SK-N-SH treated with all-trans-retinoic acid at 6 μM for 48 hours (cell line): Measurements from ENCODE around the gene BMERB1.

Source experiments
- ATAC-seq: fragments of 200-7000 bp; cut with Tn5 transposase; 3 replicates; pipeline ENCODE4 v1.9.1; 2020; ENCODE audit warnings: mild to moderate bottlenecking, moderate library complexity
- ARNTL ChIP-seq: fragments of 450-650 bp; formaldehyde crosslinking; IDR thresholded peaks from 2 replicates; pipeline ENCODE4 v1.5.0; 2020; ENCODE audit warnings: low read depth, mild to moderate bottlenecking, moderate library complexity, borderline replicate concordance
- CREB5 ChIP-seq: fragments of 250-450 bp; sonication (Bioruptor Pico); IDR thresholded peaks from 2 replicates; pipeline ENCODE4 v1.5.1; 2020; ENCODE audit warnings: low read depth, mild to moderate bottlenecking, moderate library complexity
- CSDC2 ChIP-seq: fragments of 250-450 bp; sonication (Bioruptor Pico); IDR thresholded peaks from 2 replicates; pipeline ENCODE4 v1.5.0; 2020; ENCODE audit warnings: mild to moderate bottlenecking, moderate library complexity
- ESRRG ChIP-seq: fragments of 250-450 bp; sonication (Bioruptor Pico); IDR thresholded peaks from 2 replicates; pipeline ENCODE4 v1.6.1; 2021; ENCODE audit warnings: mild to moderate bottlenecking
- GLIS3 ChIP-seq: fragments of 250-450 bp; sonication (Bioruptor Pico); IDR thresholded peaks from 2 replicates; pipeline ENCODE4 v1.5.0; 2020; ENCODE audit warnings: mild to moderate bottlenecking, moderate library complexity
- ISL1 ChIP-seq: fragments of 250-450 bp; sonication (Bioruptor Pico); IDR thresholded peaks from 2 replicates; pipeline ENCODE4 v2.1.2; 2022; ENCODE audit warnings: mild to moderate bottlenecking, moderate library complexity
- OSR1 ChIP-seq: fragments of 250-450 bp; sonication (Bioruptor Pico); IDR thresholded peaks from 2 replicates; pipeline ENCODE4 v1.8.0; 2022; ENCODE audit warnings: moderate library complexity, mild to moderate bottlenecking, inconsistent platforms
- PATZ1 ChIP-seq: fragments of 250-450 bp; sonication (Bioruptor Pico); IDR thresholded peaks from 2 replicates; pipeline ENCODE4 v1.8.0; 2020; ENCODE audit warnings: mild to moderate bottlenecking, moderate library complexity, borderline replicate concordance
- PPARA ChIP-seq: fragments of 250-450 bp; sonication (Bioruptor Pico); IDR thresholded peaks from 2 replicates; pipeline ENCODE4 v1.5.0; 2020; ENCODE audit warnings: mild to moderate bottlenecking, borderline replicate concordance
- RARB ChIP-seq: fragments of 250-450 bp; sonication (Bioruptor Pico); IDR thresholded peaks from 2 replicates; pipeline ENCODE4 v1.8.0; 2021; ENCODE audit warnings: mild to moderate bottlenecking, moderate library complexity
- SNAI2 ChIP-seq: fragments of 250-450 bp; sonication (Bioruptor Pico); IDR thresholded peaks from 2 replicates; pipeline ENCODE4 v1.5.0; 2020; ENCODE audit warnings: mild to moderate bottlenecking, moderate library complexity
- TCF4 ChIP-seq: fragments of 250-450 bp; sonication (Bioruptor Pico); IDR thresholded peaks from 2 replicates; pipeline ENCODE4 v1.8.0; 2021; ENCODE audit warnings: mild to moderate bottlenecking, moderate library complexity, borderline replicate concordance
- TOX ChIP-seq: fragments of 250-450 bp; sonication (Bioruptor Pico); IDR thresholded peaks from 2 replicates; pipeline ENCODE4 v1.8.0; 2021; ENCODE audit warnings: mild to moderate bottlenecking, moderate library complexity, borderline replicate concordance
- TSHZ2 ChIP-seq: fragments of 250-450 bp; sonication (Bioruptor Pico); IDR thresholded peaks from 2 replicates; pipeline ENCODE4 v1.5.0; 2020; ENCODE audit warnings: mild to moderate bottlenecking, moderate library complexity
- ZC3H10 ChIP-seq: fragments of 250-450 bp; sonication (Bioruptor Pico); IDR thresholded peaks from 2 replicates; pipeline ENCODE4 v1.5.1; 2021; ENCODE audit warnings: mild to moderate bottlenecking, moderate library complexity
- ZFP3 ChIP-seq: fragments of 250-450 bp; sonication (Bioruptor Pico); IDR thresholded peaks from 2 replicates; pipeline ENCODE4 v1.5.0; 2020; ENCODE audit warnings: mild to moderate bottlenecking, moderate library complexity
- ZFP30 ChIP-seq: fragments of 450-650 bp; formaldehyde crosslinking; IDR thresholded peaks from 2 replicates; pipeline ENCODE4 v1.5.0; 2022; ENCODE audit warnings: mild to moderate bottlenecking, moderate library complexity
- ZNF565 ChIP-seq: fragments of 450-650 bp; formaldehyde crosslinking; conservative IDR thresholded peaks from 2 replicates; pipeline ENCODE4 v1.5.0; 2020; ENCODE audit warnings: low read depth, mild to moderate bottlenecking, moderate library complexity
- ZNF70 ChIP-seq: fragments of 450-650 bp; formaldehyde crosslinking; IDR thresholded peaks from 2 replicates; pipeline ENCODE4 v1.5.0; 2020; ENCODE audit warnings: mild to moderate bottlenecking, moderate library complexity
- ZNF8 ChIP-seq: fragments of 450-650 bp; formaldehyde crosslinking; IDR thresholded peaks from 2 replicates; pipeline ENCODE4 v1.5.0; 2020; ENCODE audit warnings: mild to moderate bottlenecking, moderate library complexity
- TF ChIP-seq, protein P1 (sequence below): fragments of 250-450 bp; sonication (Bioruptor Pico); IDR thresholded peaks from 2 replicates; pipeline ENCODE4 v1.8.0; 2021; ENCODE audit warnings: low read depth, mild to moderate bottlenecking, moderate library complexity, borderline replicate concordance
- TF ChIP-seq, protein P2 (sequence below): fragments of 250-450 bp; sonication (Bioruptor Pico); IDR thresholded peaks from 2 replicates; pipeline ENCODE4 v1.5.1; 2021; ENCODE audit warnings: mild to moderate bottlenecking, moderate library complexity

The BMERB1 gene

DNA sequence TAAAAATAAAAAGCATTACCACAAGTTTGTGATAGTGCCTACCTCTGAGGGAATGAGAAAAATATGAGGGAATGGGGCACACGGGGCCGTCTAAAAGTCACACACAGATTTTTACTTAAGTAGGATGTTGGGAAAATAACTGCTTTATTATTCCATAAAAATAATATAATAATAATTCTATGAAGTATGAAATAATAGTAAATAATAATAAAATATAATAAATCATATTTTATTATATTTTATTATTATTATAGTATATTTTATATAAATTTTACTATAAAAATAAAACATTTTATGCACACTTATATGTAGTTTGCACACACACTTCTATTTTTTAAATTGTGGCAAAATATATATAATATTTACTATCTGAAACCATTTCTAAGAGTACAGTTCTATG lies 92.3 kb downstream of the BMERB1 start:
- TF ChIP-seq ZNF8 (CRISPR knock-in tag): no peak
- TF ChIP-seq CREB5 (CRISPR knock-in tag): no peak
- TF ChIP-seq RARB: no peak
- no peak for TF ChIP-seq GLIS3 (CRISPR knock-in tag)
- TF ChIP-seq ESRRG (CRISPR knock-in tag): no peak
- no peak for TF ChIP-seq TOX (CRISPR knock-in tag)
- TF ChIP-seq ISL1: no peak
- no peak for TF ChIP-seq ZNF70 (CRISPR knock-in tag)
- TF ChIP-seq SNAI2 (CRISPR knock-in tag): no peak
- TF ChIP-seq, protein P1, sequence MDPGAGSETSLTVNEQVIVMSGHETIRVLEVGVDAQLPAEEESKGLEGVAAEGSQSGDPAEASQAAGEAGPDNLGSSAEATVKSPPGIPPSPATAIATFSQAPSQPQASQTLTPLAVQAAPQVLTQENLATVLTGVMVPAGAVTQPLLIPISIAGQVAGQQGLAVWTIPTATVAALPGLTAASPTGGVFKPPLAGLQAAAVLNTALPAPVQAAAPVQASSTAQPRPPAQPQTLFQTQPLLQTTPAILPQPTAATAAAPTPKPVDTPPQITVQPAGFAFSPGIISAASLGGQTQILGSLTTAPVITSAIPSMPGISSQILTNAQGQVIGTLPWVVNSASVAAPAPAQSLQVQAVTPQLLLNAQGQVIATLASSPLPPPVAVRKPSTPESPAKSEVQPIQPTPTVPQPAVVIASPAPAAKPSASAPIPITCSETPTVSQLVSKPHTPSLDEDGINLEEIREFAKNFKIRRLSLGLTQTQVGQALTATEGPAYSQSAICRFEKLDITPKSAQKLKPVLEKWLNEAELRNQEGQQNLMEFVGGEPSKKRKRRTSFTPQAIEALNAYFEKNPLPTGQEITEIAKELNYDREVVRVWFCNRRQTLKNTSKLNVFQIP: no peak
- no peak for TF ChIP-seq TCF4 (CRISPR knock-in tag)
- TF ChIP-seq, all 23 proteins: peak for 0

GRCh38 chr16:15529673-15530072 lies 95.3 kb downstream of the BMERB1 start:
- TF ChIP-seq ISL1 (no peak), ZFP3 (CRISPR knock-in tag) (no peak), TSHZ2 (no peak), TCF4 (CRISPR knock-in tag) (no peak), CREB5 (CRISPR knock-in tag) (no peak), PPARA (CRISPR knock-in tag) (no peak), TOX (CRISPR knock-in tag) (no peak), CSDC2 (no peak), PATZ1 (no peak), GLIS3 (CRISPR knock-in tag) (no peak), ZNF8 (CRISPR knock-in tag) (no peak), ARNTL (CRISPR knock-in tag) (no peak), OSR1 (no peak), ZNF565 (CRISPR knock-in tag) (no peak), ZFP30 (CRISPR knock-in tag) (no peak), ESRRG (CRISPR knock-in tag) (no peak), ZNF70 (CRISPR knock-in tag) (no peak), ZC3H10 (CRISPR knock-in tag) (no peak)
- TF ChIP-seq, protein P1: no peak
- TF ChIP-seq, protein P2, sequence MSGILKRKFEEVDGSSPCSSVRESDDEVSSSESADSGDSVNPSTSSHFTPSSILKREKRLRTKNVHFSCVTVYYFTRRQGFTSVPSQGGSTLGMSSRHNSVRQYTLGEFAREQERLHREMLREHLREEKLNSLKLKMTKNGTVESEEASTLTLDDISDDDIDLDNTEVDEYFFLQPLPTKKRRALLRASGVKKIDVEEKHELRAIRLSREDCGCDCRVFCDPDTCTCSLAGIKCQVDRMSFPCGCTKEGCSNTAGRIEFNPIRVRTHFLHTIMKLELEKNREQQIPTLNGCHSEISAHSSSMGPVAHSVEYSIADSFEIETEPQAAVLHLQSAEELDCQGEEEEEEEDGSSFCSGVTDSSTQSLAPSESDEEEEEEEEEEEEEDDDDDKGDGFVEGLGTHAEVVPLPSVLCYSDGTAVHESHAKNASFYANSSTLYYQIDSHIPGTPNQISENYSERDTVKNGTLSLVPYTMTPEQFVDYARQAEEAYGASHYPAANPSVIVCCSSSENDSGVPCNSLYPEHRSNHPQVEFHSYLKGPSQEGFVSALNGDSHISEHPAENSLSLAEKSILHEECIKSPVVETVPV (CRISPR knock-in tag): no peak
- no peak for ATAC-seq

More for the DNA sequence above, 92.3 kb downstream of the BMERB1 start:
- no peak for ATAC-seq
